Endothelial cell of umbilical vein (primary cell): ENCODE measurements around the gene NRXN3. TPM values are rescaled to one million over a fixed set of nuclear protein-coding genes. Genes with fewer than 3 reads are reported as not detected.

Experiments
- BruUV-seq: library from RNA; stranded (reverse); fragments of 400-500 nt; replicated peaks from 2 replicates; lab custom pipeline; 2021; lab: Mats Ljungman, UMichigan
- CTCF ChIA-PET: fragments of 300-600, 350-600 bp; sonication (Branson Sonifier 250); formaldehyde crosslinking; loops from one replicate; lab custom pipeline; 2021; ENCODE audit warnings: antibody characterized with exemption, inconsistent platforms; lab: Charles Lee
- POLR2A ChIA-PET: fragments of 300-600, 350-600 bp; sonication (Branson Sonifier 250); formaldehyde crosslinking; loops from one replicate; lab custom pipeline; 2021; ENCODE audit warnings: antibody characterized with exemption, inconsistent platforms; lab: Charles Lee
- DNase-seq: peaks from one replicate; pipeline ENCODE4 v3.0.0-alpha.2; 2011; ENCODE audit warnings: low read depth, low spot score
- FAIRE-seq: peaks from 2 replicates; lab custom pipeline; 2011; peaks lifted over from hg19 to GRCh38; lab: Jason Lieb, UNC
- H2AFZ ChIP-seq: 2 replicates; pipeline ENCODE4 v1.6.0; 2012; ENCODE audit warnings: low read depth, low read length, control low read depth, inconsistent platforms
- H3K27ac ChIP-seq: 2 replicates; pipeline ENCODE4 v1.5.1; 2011; ENCODE audit warnings: low read depth, mild to moderate bottlenecking, control low read depth, low read length, moderate library complexity; ENCODE audit not compliant: insufficient read depth
- H3K27me3 ChIP-seq, 2 experiments: 2 replicates each; pipeline versions ENCODE4 v1.6.0 to v1.6.1; 2011; ENCODE audit warnings: low read length in 2 of 2, mixed read lengths in 1 of 2; ENCODE audit not compliant: control insufficient read depth in 2 of 2, insufficient read depth in 2 of 2
- H3K36me3 ChIP-seq, 2 experiments: 2 replicates in 1 of 2; 3 replicates in 1 of 2; pipeline ENCODE4 v1.5.1; 2011; ENCODE audit warnings: low read length in 2 of 2, mild to moderate bottlenecking in 1 of 2, moderate library complexity in 1 of 2; ENCODE audit not compliant: control insufficient read depth in 2 of 2, insufficient read depth in 2 of 2; ENCODE audit errors: extremely low read depth in 1 of 2
- H3K4me1 ChIP-seq: 3 replicates; pipeline ENCODE4 v1.5.1; 2011; ENCODE audit warnings: mild to moderate bottlenecking, low read length; ENCODE audit not compliant: control insufficient read depth, insufficient read depth; ENCODE audit errors: extremely low read depth
- H3K4me2 ChIP-seq: 2 replicates; pipeline ENCODE4 v1.6.1; 2011; ENCODE audit warnings: low read length, control low read depth, mixed read lengths; ENCODE audit not compliant: insufficient read depth
- H3K4me3 ChIP-seq, 3 experiments: fragments of 200-600 bp in 1 of 3; sonication (generic), shearing (Covaris generic) in 1 of 3; replicated peaks in 1 of 3; 2 replicates each; pipeline ENCODE4 v1.5.1; 2011 to 2016; ENCODE audit warnings: control low read depth in 3 of 3, low read length in 3 of 3, mild to moderate bottlenecking in 2 of 3, inconsistent platforms in 1 of 3, low read depth in 1 of 3, moderate library complexity in 1 of 3; ENCODE audit not compliant: insufficient read depth in 1 of 3
- H3K79me2 ChIP-seq: 2 replicates; pipeline ENCODE4 v1.6.0; 2012; ENCODE audit warnings: low read length, inconsistent platforms; ENCODE audit not compliant: control insufficient read depth, insufficient read depth
- H3K9ac ChIP-seq: replicated peaks from 2 replicates; pipeline ENCODE3; 2011; ENCODE audit warnings: low read length, control low read depth; ENCODE audit not compliant: insufficient read depth; ENCODE audit errors: extremely low read depth
- H3K9me1 ChIP-seq: replicated peaks from 3 replicates; pipeline ENCODE4 v1.6.0; 2011; ENCODE audit warnings: mild to moderate bottlenecking, low read length; ENCODE audit not compliant: control insufficient read depth, insufficient read depth; ENCODE audit errors: extremely low read depth
- H3K9me3 ChIP-seq: replicated peaks from 2 replicates; pipeline ENCODE4 v1.5.1; 2012; ENCODE audit warnings: low read length, inconsistent platforms; ENCODE audit not compliant: control insufficient read depth, insufficient read depth
- H4K20me1 ChIP-seq: replicated peaks from 2 replicates; pipeline ENCODE3; 2011; ENCODE audit warnings: mild to moderate bottlenecking, low read length; ENCODE audit not compliant: control insufficient read depth, insufficient read depth; ENCODE audit errors: extremely low read depth
- CTCF ChIP-seq, 2 donors: IDR thresholded peaks; 1 replicate in 1 of 2; 2 replicates in 1 of 2; pipeline ENCODE4 v1.5.1; 2011; ENCODE audit warnings: low read length in 2 of 2, mild to moderate bottlenecking in 2 of 2, moderate library complexity in 2 of 2, control low read depth in 1 of 2, inconsistent platforms in 1 of 2, low read depth in 1 of 2; ENCODE audit not compliant: insufficient read depth in 1 of 2; ENCODE audit errors: extremely low read depth in 1 of 2
- EZH2 ChIP-seq: IDR thresholded peaks from 2 replicates; pipeline ENCODE4 v1.6.1; 2012; ENCODE audit warnings: borderline replicate concordance, low read depth, mild to moderate bottlenecking, moderate library complexity, low read length, inconsistent platforms; ENCODE audit not compliant: severe bottlenecking
- FOS ChIP-seq: IDR thresholded peaks from 2 replicates; pipeline ENCODE4 v1.6.1; 2011; ENCODE audit warnings: mild to moderate bottlenecking, low read length, moderate library complexity, borderline replicate concordance; ENCODE audit not compliant: insufficient read depth
- GATA2 ChIP-seq: IDR thresholded peaks from 2 replicates; pipeline ENCODE4 v1.7.0; 2011; ENCODE audit warnings: low read depth, mild to moderate bottlenecking, moderate library complexity, mixed read lengths, low read length; ENCODE audit not compliant: insufficient read length, insufficient read depth
- JUN ChIP-seq: IDR thresholded peaks from 2 replicates; pipeline ENCODE4 v1.6.1; 2011; ENCODE audit warnings: borderline replicate concordance, low read depth; ENCODE audit not compliant: insufficient read length, insufficient read depth
- MAX ChIP-seq: IDR thresholded peaks from 2 replicates; pipeline ENCODE4 v1.6.1; 2011; ENCODE audit not compliant: insufficient read depth, insufficient read length
- MYC ChIP-seq: IDR thresholded peaks from one replicate; pipeline ENCODE4 v1.6.1; 2011; ENCODE audit warnings: mild to moderate bottlenecking, low read depth, low read length
- POLR2A ChIP-seq: IDR thresholded peaks from 2 replicates; pipeline ENCODE4 v1.6.1; 2012; ENCODE audit warnings: low read depth, mild to moderate bottlenecking, control low read depth, low read length
- POLR2AphosphoS5 ChIP-seq: IDR thresholded peaks from 2 replicates; pipeline ENCODE4 v1.6.1; 2012; ENCODE audit warnings: low read depth, mild to moderate bottlenecking, control low read depth, low read length, moderate library complexity; ENCODE audit not compliant: insufficient read depth
- dilution Hi-C: fragments of 300-500 bp; cut with MboI; formaldehyde crosslinking; loops from one replicate; pipeline ENCODE4 v1.15.0; 2019; ENCODE audit warnings: low sequenced_read_pairs; ENCODE audit not compliant: extremely low pct_ligation_motif_present
- intact Hi-C: fragments of 100-400 bp; cut with micrococcal nuclease; formaldehyde crosslinking; loops from one replicate; pipeline ENCODE4 v1.10.0; 2022
- polyA plus RNA-seq, 4 experiments: library from polyadenylated mRNA; depleted of rRNA in 3 of 4; stranded (reverse) in 3 of 4; unstranded in 1 of 4; fragments of >200 nt; gene quantifications; 2 replicates each; pipeline versions ENCODE4 v1.2.1 to v1.2.3, GENCODE V29; 2011 to 2012; ENCODE audit warnings: missing spikeins in 1 of 4
- total RNA-seq: library from RNA; stranded (reverse); gene quantifications from 2 replicates; pipeline ENCODE4 v1.2.3, GENCODE V29; 2021

The NRXN3 gene
- total and polyA plus RNA-seq, 2 donors (not counting 3 experiments of a cell fraction or from before 2014, with no cell fraction given): 0.72 to 4.2 TPM

GRCh38 chr14:79645753-79646362 is 1475.7 kb downstream of the NRXN3 start:
- Histone ChIP-seq H3K9me1 (no peaks in the 10 kb centered on the region), H3K9me3 (no peaks in the 10 kb centered on the region), H3K4me1 (no peaks in the 10 kb centered on the region), H3K9ac (no peak overlapping the region), H3K79me2 (no peaks in the 10 kb centered on the region), H2AFZ (no peak overlapping the region), H3K36me3 (no peaks in the 10 kb centered on the region), H3K4me3 (no peak overlapping the region), H3K4me2 (no peak overlapping the region), H3K27ac (no peak overlapping the region), H4K20me1 (no peaks in the 10 kb centered on the region), H3K27me3 (no peaks in the 10 kb centered on the region)
- ChIA-PET POLR2A (no interaction called here), CTCF (no interaction called here)
- intact Hi-C loops (no loop called here), dilution Hi-C loops (no loop called here)
- no peak for FAIRE-seq
- no TSS peak for BruUV-seq
- TF ChIP-seq MAX: no peak
- no peak for TF ChIP-seq JUN
- TF ChIP-seq GATA2: no peak
- TF ChIP-seq CTCF (IDR thresholded peaks at IDR 0.05; ENCODE audit: extremely low read depth in 1 of 2, insufficient read depth in 1 of 2, low read depth in 1 of 2, low read length in 2 of 2): no peak
- no peak for TF ChIP-seq MYC
- TF ChIP-seq POLR2AphosphoS5: no peak
- no peak for TF ChIP-seq EZH2
- TF ChIP-seq FOS: no peak
- TF ChIP-seq POLR2A: no peak
- no peak for DNase-seq
